NB4 (cell line): ENCODE data around the gene LMBR1.

Experiments used
- CTCF ChIP-seq: IDR thresholded peaks from one replicate; pipeline ENCODE4 v1.5.1; 2012; ENCODE audit warnings: low read depth, low read length
- POLR2A ChIP-seq: IDR thresholded peaks from 2 replicates; pipeline ENCODE4 v1.6.1; 2011; ENCODE audit warnings: mild to moderate bottlenecking; ENCODE audit not compliant: insufficient read length; ENCODE audit errors: extremely low read depth

- TF ChIP-seq POLR2A: no peak
- no peak for TF ChIP-seq CTCF
Observed at GRCh38 chr7:156843157-156843556, 49.8 kb downstream of the LMBR1 start.
